Keratinocyte (primary cell): ENCODE data around the gene POLR2L. TPM values are rescaled to one million over a fixed set of nuclear protein-coding genes. Genes with fewer than 3 reads are reported as not detected.

Experiments
- DNase-seq: peaks from one replicate; pipeline ENCODE4 v3.0.0-alpha.2; 2011; ENCODE audit warnings: low read depth, missing footprints, low spot score
- FAIRE-seq: peaks from 2 replicates; lab custom pipeline; 2011; peaks lifted over from hg19 to GRCh38; lab: Jason Lieb, UNC
- H2AFZ ChIP-seq: 2 replicates; pipeline ENCODE4 v1.6.0; 2012; ENCODE audit warnings: low read length, control low read depth, inconsistent platforms; ENCODE audit not compliant: control insufficient read depth
- H3K27ac ChIP-seq: 2 replicates; pipeline ENCODE4 v1.5.1; 2011; ENCODE audit warnings: low read length; ENCODE audit not compliant: control insufficient read depth, insufficient read depth
- H3K27me3 ChIP-seq: 3 replicates; pipeline ENCODE4 v1.6.0; 2011; ENCODE audit warnings: low read length; ENCODE audit not compliant: control insufficient read depth, insufficient read depth; ENCODE audit errors: extremely low read depth
- H3K36me3 ChIP-seq, 2 experiments: 2 replicates in 1 of 2; 3 replicates in 1 of 2; pipeline ENCODE4 v1.5.1; 2011; ENCODE audit warnings: low read length in 2 of 2, mild to moderate bottlenecking in 1 of 2; ENCODE audit not compliant: control insufficient read depth in 2 of 2, insufficient read depth in 2 of 2; ENCODE audit errors: extremely low read depth in 1 of 2
- H3K4me1 ChIP-seq: 3 replicates; pipeline ENCODE4 v1.5.1; 2011; ENCODE audit warnings: low read length; ENCODE audit not compliant: control insufficient read depth, insufficient read depth; ENCODE audit errors: extremely low read depth
- H3K4me2 ChIP-seq: 3 replicates; pipeline ENCODE4 v1.6.0; 2011; ENCODE audit warnings: low read depth, low read length; ENCODE audit not compliant: control insufficient read depth, insufficient read depth; ENCODE audit errors: extremely low read depth
- H3K4me3 ChIP-seq, 3 experiments: fragments of 200-600 bp in 1 of 3; sonication (generic) in 1 of 3; 2 replicates in 2 of 3; 3 replicates in 1 of 3; pipeline ENCODE4 v1.5.1; 2011 to 2016; ENCODE audit warnings: low read length in 3 of 3, mild to moderate bottlenecking in 3 of 3, control low read depth in 2 of 3, inconsistent platforms in 1 of 3, low read depth in 1 of 3, mixed read lengths in 1 of 3, mixed run types in 1 of 3, moderate library complexity in 1 of 3; ENCODE audit not compliant: control insufficient read depth in 2 of 3, insufficient read depth in 2 of 3; ENCODE audit errors: extremely low read depth in 1 of 3
- H3K79me2 ChIP-seq: 2 replicates; pipeline ENCODE4 v1.6.0; 2012; ENCODE audit warnings: low read length; ENCODE audit not compliant: control insufficient read depth, insufficient read depth
- H3K9ac ChIP-seq: 3 replicates; pipeline ENCODE4 v1.6.0; 2011; ENCODE audit warnings: low read length; ENCODE audit not compliant: control insufficient read depth, insufficient read depth; ENCODE audit errors: extremely low read depth
- H3K9me1 ChIP-seq: 3 replicates; pipeline ENCODE4 v1.6.0; 2011; ENCODE audit warnings: low read length; ENCODE audit not compliant: control insufficient read depth, insufficient read depth; ENCODE audit errors: extremely low read depth
- H3K9me3 ChIP-seq: 2 replicates; pipeline ENCODE4 v1.5.1; 2012; ENCODE audit warnings: low read depth, low read length; ENCODE audit not compliant: control insufficient read depth
- H4K20me1 ChIP-seq: 3 replicates; pipeline ENCODE4 v1.6.0; 2011; ENCODE audit warnings: low read length; ENCODE audit not compliant: control insufficient read depth, insufficient read depth; ENCODE audit errors: extremely low read depth
- EZH2 ChIP-seq: IDR thresholded peaks from one replicate; pipeline ENCODE4 v1.6.1; 2012; ENCODE audit warnings: inconsistent platforms, mild to moderate bottlenecking, low read length, moderate library complexity
- dilution Hi-C: fragments of 300-500 bp; cut with MboI; formaldehyde crosslinking; loops from one replicate; pipeline ENCODE4 v1.7.0; 2020; ENCODE audit warnings: low sequenced_read_pairs; ENCODE audit not compliant: extremely low pct_ligation_motif_present
- polyA plus RNA-seq, 5 experiments: library from polyadenylated mRNA; depleted of rRNA in 3 of 5; stranded (reverse) in 3 of 5; stranded (forward) in 1 of 5; unstranded in 1 of 5; fragments of >200 nt; gene quantifications; 1 replicate in 1 of 5; 2 replicates in 3 of 5; 3 replicates in 1 of 5; pipeline versions ENCODE4 v1.2.1 to v1.2.3, GENCODE V29; 2011 to 2012; ENCODE audit warnings: missing spikeins in 2 of 5, low read depth in 1 of 5, low replicate concordance in 1 of 5
- small RNA-seq, 3 experiments: library from RNA; depleted of rRNA; stranded (forward); fragments of <200 nt; gene quantifications; one replicate each; pipeline ENCODE3, GENCODE V24; 2012; ENCODE audit warnings: low read depth in 3 of 3, low replicate concordance in 1 of 3; ENCODE audit not compliant: insufficient read length in 3 of 3
- TF ChIP-seq, protein P1 (sequence below), 3 experiments: IDR thresholded peaks in 1 of 3; conservative IDR thresholded peaks in 1 of 3; optimal IDR thresholded peaks in 1 of 3; 2 replicates in 2 of 3; 3 replicates in 1 of 3; pipeline versions ENCODE3 to v1.5.1; 2011; ENCODE audit warnings: low read length in 3 of 3, mild to moderate bottlenecking in 3 of 3, moderate library complexity in 2 of 3, control low read depth in 1 of 3, inconsistent platforms in 1 of 3; ENCODE audit not compliant: insufficient read depth in 2 of 3; ENCODE audit errors: extremely low read depth in 1 of 3

POLR2L gene
- polyA plus RNA-seq, 1 donor (not counting 4 experiments of a cell fraction or from before 2014, with no cell fraction given) = 145 TPM

DNA sequence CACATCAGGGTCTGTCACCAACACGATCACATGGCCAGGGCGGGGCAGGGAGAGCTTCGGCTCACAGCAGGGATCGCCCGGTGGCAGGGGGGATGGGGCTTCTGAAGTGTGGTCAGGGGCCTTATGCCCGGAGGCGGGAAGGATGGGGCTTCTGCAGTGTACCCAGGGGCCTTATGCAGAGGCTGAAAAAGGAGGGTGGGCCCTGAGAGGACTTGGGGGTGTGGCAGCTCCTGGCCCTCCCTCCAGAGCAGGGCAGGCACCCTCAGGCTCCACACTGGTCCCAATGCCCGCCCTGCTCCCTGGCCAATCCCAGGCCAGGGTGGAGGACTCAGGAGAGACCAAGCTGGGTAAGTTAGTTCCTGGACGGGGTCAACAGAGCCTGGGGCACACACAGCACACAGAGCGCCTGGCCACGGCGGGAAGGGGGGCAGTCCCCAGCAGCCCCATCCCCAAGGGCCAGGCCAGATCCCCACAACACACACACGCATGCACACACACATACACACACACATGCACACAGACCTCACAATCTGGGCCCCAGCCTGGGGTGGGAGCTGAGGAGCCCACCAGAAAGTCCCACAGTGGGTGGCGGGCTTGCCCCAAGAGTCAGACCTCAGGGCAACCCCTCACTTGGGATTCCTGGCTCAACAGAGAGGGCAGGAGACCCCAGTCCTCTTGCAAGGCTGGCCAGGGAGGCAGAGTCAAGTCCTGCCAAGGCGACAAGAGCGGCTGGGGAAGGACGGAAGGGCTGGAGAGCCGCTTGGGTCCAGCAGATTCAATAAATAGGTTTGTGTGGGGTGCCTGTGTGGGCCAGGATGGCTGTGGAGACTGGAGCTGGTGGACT is 51.4 kb downstream of the POLR2L start:
- Histone ChIP-seq H3K4me1 (peaks cover 3% of the 10 kb centered on the region), H3K27ac (no peak overlapping the region), H3K36me3 (peaks cover 8 to 11% of the 10 kb centered on the region in 2 experiments), H3K4me2 (no peak overlapping the region), H3K79me2 (no peaks in the 10 kb centered on the region), H3K9me3 (no peaks in the 10 kb centered on the region), H3K4me3 (no peak overlapping the region), H3K27me3 (peaks cover 8% of the 10 kb centered on the region), H2AFZ (no peak overlapping the region), H3K9me1 (no peaks in the 10 kb centered on the region), H3K9ac (no peak overlapping the region), H4K20me1 (no peaks in the 10 kb centered on the region)
- FAIRE-seq = no peak
- no peak for TF ChIP-seq EZH2
- TF ChIP-seq, protein P1, sequence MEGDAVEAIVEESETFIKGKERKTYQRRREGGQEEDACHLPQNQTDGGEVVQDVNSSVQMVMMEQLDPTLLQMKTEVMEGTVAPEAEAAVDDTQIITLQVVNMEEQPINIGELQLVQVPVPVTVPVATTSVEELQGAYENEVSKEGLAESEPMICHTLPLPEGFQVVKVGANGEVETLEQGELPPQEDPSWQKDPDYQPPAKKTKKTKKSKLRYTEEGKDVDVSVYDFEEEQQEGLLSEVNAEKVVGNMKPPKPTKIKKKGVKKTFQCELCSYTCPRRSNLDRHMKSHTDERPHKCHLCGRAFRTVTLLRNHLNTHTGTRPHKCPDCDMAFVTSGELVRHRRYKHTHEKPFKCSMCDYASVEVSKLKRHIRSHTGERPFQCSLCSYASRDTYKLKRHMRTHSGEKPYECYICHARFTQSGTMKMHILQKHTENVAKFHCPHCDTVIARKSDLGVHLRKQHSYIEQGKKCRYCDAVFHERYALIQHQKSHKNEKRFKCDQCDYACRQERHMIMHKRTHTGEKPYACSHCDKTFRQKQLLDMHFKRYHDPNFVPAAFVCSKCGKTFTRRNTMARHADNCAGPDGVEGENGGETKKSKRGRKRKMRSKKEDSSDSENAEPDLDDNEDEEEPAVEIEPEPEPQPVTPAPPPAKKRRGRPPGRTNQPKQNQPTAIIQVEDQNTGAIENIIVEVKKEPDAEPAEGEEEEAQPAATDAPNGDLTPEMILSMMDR (optimal IDR thresholded peaks at IDR 0.05 in 1 of 3, IDR thresholded peaks at IDR 0.05 in 1 of 3, conservative IDR thresholded peaks at IDR 0.05 in 1 of 3; ENCODE audit: extremely low read depth in 1 of 3, insufficient read depth in 2 of 3, low read length in 3 of 3) = no peak
- no peak for DNase-seq
- dilution Hi-C loops = no loop called here

DNA sequence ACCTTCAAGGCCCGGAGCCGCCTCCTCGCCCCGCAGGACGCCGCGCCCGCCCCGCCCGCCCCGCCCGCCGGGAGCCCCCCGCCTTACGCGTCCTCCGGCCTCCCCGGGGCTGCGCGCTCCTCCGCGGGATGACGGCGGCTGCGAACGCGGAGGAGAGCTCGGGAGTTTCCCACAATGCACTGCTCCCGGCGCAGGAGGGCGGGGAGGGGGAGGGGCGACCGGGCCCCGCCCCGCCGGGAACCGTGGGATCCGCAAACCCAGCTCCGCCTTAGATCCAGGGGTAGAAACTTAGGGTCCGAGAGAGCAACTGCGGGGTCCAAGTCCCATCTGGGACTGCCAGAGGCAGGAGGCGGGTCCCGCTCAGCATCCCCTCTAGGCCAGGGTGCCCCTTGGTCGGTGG is 52.4 kb downstream of the POLR2L start, which contains the start of gene CEND1:
Gene CEND1, minus strand, starts transcription at position 148 of the 400 bp plus-strand sequence. CDS start 1,514 bp downstream, outside the sequence.
- FAIRE-seq (no peak), DNase-seq (no peak)
- Histone ChIP-seq H3K9me1 (no peaks in the 10 kb centered on the region), H3K4me1 (peaks cover under 1% of the 10 kb centered on the region), H3K4me2 (no peak within 1 kb of the TSS), H3K79me2 (no peaks in the 10 kb centered on the region), H3K9me3 (no peaks in the 10 kb centered on the region), H3K4me3 (no peak within 1 kb of the TSS), H4K20me1 (no peaks in the 10 kb centered on the region), H3K27ac (no peak within 1 kb of the TSS), H3K36me3 (peaks cover 8 to 11% of the 10 kb centered on the region in 2 experiments), H3K9ac (no peak within 1 kb of the TSS), H3K27me3 (peaks cover 8% of the 10 kb centered on the region), H2AFZ (no peak within 1 kb of the TSS)
- no peak for TF ChIP-seq EZH2
- TF ChIP-seq, protein P1 (optimal IDR thresholded peaks at IDR 0.05 in 1 of 3, IDR thresholded peaks at IDR 0.05 in 1 of 3, conservative IDR thresholded peaks at IDR 0.05 in 1 of 3; ENCODE audit: extremely low read depth in 1 of 3, insufficient read depth in 2 of 3, low read length in 3 of 3) = no peak
- dilution Hi-C loops = no loop called here

Small RNA genes within 50 kb of the gene (small RNA-seq; reads per million reads assigned to genes)
- gene SNORA52 = 0 reads per million in 3 experiments

Other genes starting within 250 kb of the POLR2L start
- 7.1 to 10.9 TPM (median 9.5 TPM) in 3 replicates for gene IRF7, start 226.6 kb downstream of the POLR2L start, polyA plus RNA-seq
- not detected in 3 replicates for gene CDHR5, start 217.6 kb downstream of the POLR2L start, polyA plus RNA-seq
- not detected in 3 replicates for gene SCT, start 215.3 kb downstream of the POLR2L start, polyA plus RNA-seq
- gene DRD4, start 205.3 kb downstream of the POLR2L start, polyA plus RNA-seq = not detected in 3 replicates
- 8.1 to 13.1 TPM (median 8.2 TPM) in 3 replicates for gene DEAF1, start 147.3 kb downstream of the POLR2L start, polyA plus RNA-seq
- 19.5 to 32.8 TPM (median 29.8 TPM) in 3 replicates for gene TMEM80, start 146.7 kb downstream of the POLR2L start, polyA plus RNA-seq
- 81.4 to 297 TPM (median 114 TPM) in 3 replicates for gene EPS8L2, start 136.3 kb downstream of the POLR2L start, polyA plus RNA-seq
- gene TALDO1, start 95.1 kb downstream of the POLR2L start, polyA plus RNA-seq = 162 to 200 TPM (median 170 TPM) in 3 replicates
- gene GATD1, start 65.0 kb downstream of the POLR2L start, polyA plus RNA-seq = 24.4 to 48.0 TPM (median 24.6 TPM) in 3 replicates
- not detected in 3 replicates for gene CEND1, start 52.4 kb downstream of the POLR2L start, polyA plus RNA-seq
- 8.4 to 21.2 TPM (median 13.5 TPM) in 3 replicates for gene SLC25A22, start 44.2 kb downstream of the POLR2L start, polyA plus RNA-seq
- gene PIDD1, start 37.3 kb downstream of the POLR2L start, polyA plus RNA-seq = 2.5 to 6.4 TPM (median 2.9 TPM) in 3 replicates
- 632 to 1,901 TPM (median 797 TPM) in 3 replicates for gene RPLP2, start 32.6 kb downstream of the POLR2L start, polyA plus RNA-seq
- gene PNPLA2, start 23.6 kb downstream of the POLR2L start, polyA plus RNA-seq = 5.3 to 14.3 TPM (median 10.2 TPM) in 3 replicates
- 0.17 to 1.1 TPM (median 0.34 TPM) in 3 replicates for gene CRACR2B, start 14.6 kb downstream of the POLR2L start, polyA plus RNA-seq
- 434 to 997 TPM (median 500 TPM) in 3 replicates for gene CD151, start 9.6 kb downstream of the POLR2L start, polyA plus RNA-seq
- 42.1 to 73.0 TPM (median 70.8 TPM) in 3 replicates for gene TSPAN4, start 323 bp upstream of the POLR2L start, polyA plus RNA-seq
- gene CHID1, start 68.3 kb upstream of the POLR2L start, polyA plus RNA-seq = 23.0 to 37.4 TPM (median 27.2 TPM) in 3 replicates
- 42.4 to 79.1 TPM (median 47.8 TPM) in 3 replicates for gene AP2A2, start 83.3 kb upstream of the POLR2L start, polyA plus RNA-seq
- not detected in 3 replicates for gene MUC6, start 194.2 kb upstream of the POLR2L start, polyA plus RNA-seq
- gene MUC2, start 232.3 kb upstream of the POLR2L start, polyA plus RNA-seq = not detected in 3 replicates